Sigmoid colon (tissue), 4 donors: Measurements from ENCODE around the gene RPUSD4.

Experiments
- POLR2AphosphoS5 ChIP-seq, 4 donors: sonication (generic); formaldehyde crosslinking; IDR thresholded peaks; one replicate each; pipeline ENCODE4 v1.6.1; 2017; ENCODE audit warnings: antibody characterized with exemption in 4 of 4
- TF ChIP-seq, protein P1 (sequence below), 4 experiments: fragments of 450-650 bp in 3 of 4; fragments of 200-600 bp in 1 of 4; IDR thresholded peaks; one replicate each; pipeline ENCODE4 v1.5.1; 2016 to 2019; ENCODE audit warnings: antibody characterized with exemption in 4 of 4, mild to moderate bottlenecking in 3 of 4, moderate library complexity in 2 of 4

DNA sequence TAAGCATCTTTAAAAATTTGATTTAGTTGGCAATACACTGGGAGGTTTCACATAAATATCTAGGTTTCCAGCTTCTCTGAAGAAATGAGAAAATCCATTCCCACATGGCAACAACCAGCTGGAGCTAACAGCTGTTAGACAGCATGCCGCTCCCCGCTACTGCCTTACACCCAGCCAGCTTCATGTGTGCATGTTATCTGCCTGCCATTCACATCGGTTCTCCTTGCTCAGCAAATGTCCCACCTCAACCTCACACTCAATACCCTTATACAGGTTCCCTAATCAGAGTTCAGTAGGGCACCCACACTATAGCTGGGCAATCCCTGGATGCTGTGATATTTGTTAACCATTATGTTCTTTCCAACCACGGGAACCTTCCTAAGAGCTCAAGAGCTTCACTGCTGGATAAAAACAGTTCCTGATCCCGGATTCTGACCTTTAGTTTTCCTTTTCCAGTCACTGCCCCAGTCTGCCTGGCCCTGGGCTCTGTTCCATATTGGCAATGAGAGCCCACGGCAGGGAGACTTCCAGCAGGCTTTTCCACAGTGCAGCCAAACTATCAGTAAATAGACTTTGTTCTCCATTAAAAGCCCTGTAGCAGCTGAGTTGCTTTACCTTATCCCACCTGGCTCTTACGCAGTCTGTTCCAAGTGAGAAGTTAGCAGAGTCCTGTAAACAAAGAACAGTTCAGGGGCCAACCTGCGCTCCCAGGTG lies 8.6 kb downstream of the RPUSD4 start:
- no peak for TF ChIP-seq POLR2AphosphoS5 (IDR thresholded peaks at IDR 0.05)
- TF ChIP-seq, protein P1, sequence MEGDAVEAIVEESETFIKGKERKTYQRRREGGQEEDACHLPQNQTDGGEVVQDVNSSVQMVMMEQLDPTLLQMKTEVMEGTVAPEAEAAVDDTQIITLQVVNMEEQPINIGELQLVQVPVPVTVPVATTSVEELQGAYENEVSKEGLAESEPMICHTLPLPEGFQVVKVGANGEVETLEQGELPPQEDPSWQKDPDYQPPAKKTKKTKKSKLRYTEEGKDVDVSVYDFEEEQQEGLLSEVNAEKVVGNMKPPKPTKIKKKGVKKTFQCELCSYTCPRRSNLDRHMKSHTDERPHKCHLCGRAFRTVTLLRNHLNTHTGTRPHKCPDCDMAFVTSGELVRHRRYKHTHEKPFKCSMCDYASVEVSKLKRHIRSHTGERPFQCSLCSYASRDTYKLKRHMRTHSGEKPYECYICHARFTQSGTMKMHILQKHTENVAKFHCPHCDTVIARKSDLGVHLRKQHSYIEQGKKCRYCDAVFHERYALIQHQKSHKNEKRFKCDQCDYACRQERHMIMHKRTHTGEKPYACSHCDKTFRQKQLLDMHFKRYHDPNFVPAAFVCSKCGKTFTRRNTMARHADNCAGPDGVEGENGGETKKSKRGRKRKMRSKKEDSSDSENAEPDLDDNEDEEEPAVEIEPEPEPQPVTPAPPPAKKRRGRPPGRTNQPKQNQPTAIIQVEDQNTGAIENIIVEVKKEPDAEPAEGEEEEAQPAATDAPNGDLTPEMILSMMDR (IDR thresholded peaks at IDR 0.05), result no peak
